Heart left ventricle (tissue), 16 donors: ENCODE measurements around the gene GPR137. TPM values are rescaled to one million over a fixed set of nuclear protein-coding genes. Genes with fewer than 3 reads are reported as not detected.

ENCODE experiments used
- ATAC-seq, 4 donors: fragments of 200-7000 bp; cut with Tn5 transposase; one replicate each; pipeline ENCODE4 v1.9.1; 2020 to 2022; ENCODE audit warnings: moderate library complexity in 4 of 4, mild to moderate bottlenecking in 3 of 4, moderate number of reproducible peaks in 1 of 4
- DNase-seq, 5 donors: peaks; one replicate each; pipeline ENCODE4 v3.0.0-alpha.2; 2020
- H3K27ac ChIP-seq, 12 donors: fragments of 200-600 bp; sonication (generic) in 4 of 12; one replicate each; pipeline versions ENCODE4 v1.5.0 to v1.8.0; 2016 to 2022; ENCODE audit warnings: mild to moderate bottlenecking in 2 of 12
- H3K27me3 ChIP-seq, 9 donors: fragments of 200-600 bp; sonication (generic) in 2 of 9; one replicate each; pipeline versions ENCODE4 v1.5.1 to v1.8.0; 2016 to 2022; ENCODE audit warnings: mild to moderate bottlenecking in 3 of 9
- H3K36me3 ChIP-seq, 9 donors: fragments of 200-600 bp; sonication (generic) in 2 of 9; one replicate each; pipeline versions ENCODE4 v1.5.0 to v1.8.0; 2018 to 2022; ENCODE audit warnings: mild to moderate bottlenecking in 2 of 9
- H3K4me1 ChIP-seq, 12 donors: fragments of 200-600 bp; sonication (generic) in 4 of 12; one replicate each; pipeline versions ENCODE4 v1.5.0 to v1.8.0; 2016 to 2022; ENCODE audit warnings: mild to moderate bottlenecking in 3 of 12
- H3K4me3 ChIP-seq, 12 donors: fragments of 200-600 bp; sonication (generic) in 4 of 12; one replicate each; pipeline versions ENCODE4 v1.5.0 to v1.8.0; 2017 to 2022; ENCODE audit warnings: mild to moderate bottlenecking in 9 of 12, moderate library complexity in 4 of 12
- H3K9me3 ChIP-seq, 12 donors: fragments of 200-600 bp; sonication (generic) in 4 of 12; one replicate each; pipeline versions ENCODE4 v1.5.0 to v1.8.0; 2016 to 2022; ENCODE audit warnings: mild to moderate bottlenecking in 1 of 12
- CTCF ChIP-seq, 12 donors: fragments of 200-600 bp; sonication (generic) in 4 of 12; IDR thresholded peaks; one replicate each; pipeline versions ENCODE4 v1.5.0 to v1.8.0; 2018 to 2022; ENCODE audit warnings: antibody characterized with exemption in 12 of 12, mild to moderate bottlenecking in 5 of 12
- POLR2A ChIP-seq, 2 donors: fragments of 450-650 bp; IDR thresholded peaks; one replicate each; pipeline ENCODE4 v1.6.1; 2017; ENCODE audit warnings: antibody characterized with exemption in 2 of 2, mild to moderate bottlenecking in 2 of 2, moderate library complexity in 2 of 2
- WGBS, 4 donors: extraction: QIAGEN DNeasy Blood & Tissue Kit in 2 of 4; methylation state at CpG; one replicate each; pipeline versions ENCODE4 v1.1.5 to v1.1.7; 2013 to 2018; 5-methylcytosine and 5-hydroxymethylcytosine counted together
- intact Hi-C, 10 donors: fragments of 100-400 bp; cut with DNase I; formaldehyde crosslinking; loops; one replicate each; pipeline versions ENCODE4 v1.11.1 to v1.14.2; 2022
- polyA plus RNA-seq, 2 donors: library from polyadenylated mRNA; stranded (reverse); fragments of 200-250 nt; gene quantifications; one replicate each; pipeline ENCODE4 v1.2.3, GENCODE V29; 2013
- total RNA-seq, 9 donors: library from RNA; depleted of rRNA in 2 of 9; stranded (reverse); fragments of >200 nt in 2 of 9; fragmentation: NEBNext Ultra II Directional in 3 of 9; extraction: Animal tissue kit (Norgen Biotek cat#: 25700) in 3 of 9; gene quantifications; one replicate each; pipeline versions ENCODE4 v1.1.0 to v1.2.4, GENCODE V29; 2016 to 2023
- donor health status: ischemic (EF 13 %, LVEDD 7.1; RV severe dilation, severe dysfunction).
- donor health status: healthy with polysubstance abuse.
- donor health status: DM: no; HTN: yes; CAD: no.
- donor health status: DM: no; HTN: no; CAD: no.
- donor health status: ischemic (EF 25% LVEDD 6.9; RV normal size, moderate dysfunction).
- donor health status: ischemic (EF 25% LVEDD 5.7; RV mildly dilated, moderate dysfunction).
- donor health status: healthy.
- donor health status: DM: yes; HTN: yes; CAD: no.
- donor health status: ischemic (EF 35%, LVEDD 5.7; RV mildly dilated, moderate dysfunction).
- donor health status: nonischemic (EF 11% LVEDD 7.7; RV severe dilation, severe dysfunction).
- donor health status: DM: yes; HTN: yes; CAD: no.
- donor health status: PGD.
- donor health status: ischemic (EF 29% LVEDD 5.4; RV normal size, mild dysfunction).
- donor health status: nonischemic (EF 23%, LVEDD 6.1; RV moderate dilation, normal function).

Gene GPR137
- total and polyA plus RNA-seq, 11 donors, result 20.2 to 48.3 (median 26.2) TPM

- Histone ChIP-seq H3K27ac (no peak overlapping the region), H3K4me1 (peaks cover 0 to 27% (median 12%) of the 10 kb centered on the region in 12 donors), H3K27me3 (no peaks in the 10 kb centered on the region)
Observed at GRCh38 chr11:64278576-64279190, 7.0 kb upstream of the GPR137 start.

GRCh38 chr11:64281957-64282770 is 3.5 kb upstream of the GPR137 start:
- H3K27ac ChIP-seq, result peak overlapping the region in 2 of 12 donors; percentile 49 to 55
- peaks cover 4 to 47% (median 24%) of the 10 kb centered on the region in 12 donors for H3K4me1 ChIP-seq
- H3K9me3 ChIP-seq, result no peaks in the 10 kb centered on the region
- no peak overlapping the region for H3K4me3 ChIP-seq
- intact Hi-C loops, result no loop called here
- no peak for TF ChIP-seq POLR2A (IDR thresholded peaks at IDR 0.05)
- DNase-seq (no peak), ATAC-seq (no peak)
- no peaks in the 10 kb centered on the region for H3K27me3 ChIP-seq
- peaks cover 0 to 40% (median 21%) of the 10 kb centered on the region in 9 donors for H3K36me3 ChIP-seq
- 93 to 97% (median 96%) methylated on average over 22 of the region's 22 CpGs for WGBS, 4 donors

More at GRCh38 chr11:64278576-64279190, 7.0 kb upstream of the GPR137 start:
- intact Hi-C loops, result no loop called here
- no peak for DNase-seq
- no peak overlapping the region for H3K4me3 ChIP-seq
- WGBS, 4 donors, result 79 to 86% (median 85%) methylated on average over 8 of the region's 8 CpGs
- H3K9me3 ChIP-seq, result no peaks in the 10 kb centered on the region
- no peak for TF ChIP-seq POLR2A (IDR thresholded peaks at IDR 0.05)
- no peak for TF ChIP-seq CTCF (IDR thresholded peaks at IDR 0.05)
- H3K36me3 ChIP-seq, result peaks cover 0 to 57% (median 41%) of the 10 kb centered on the region in 9 donors
- no peak for ATAC-seq

DNA sequence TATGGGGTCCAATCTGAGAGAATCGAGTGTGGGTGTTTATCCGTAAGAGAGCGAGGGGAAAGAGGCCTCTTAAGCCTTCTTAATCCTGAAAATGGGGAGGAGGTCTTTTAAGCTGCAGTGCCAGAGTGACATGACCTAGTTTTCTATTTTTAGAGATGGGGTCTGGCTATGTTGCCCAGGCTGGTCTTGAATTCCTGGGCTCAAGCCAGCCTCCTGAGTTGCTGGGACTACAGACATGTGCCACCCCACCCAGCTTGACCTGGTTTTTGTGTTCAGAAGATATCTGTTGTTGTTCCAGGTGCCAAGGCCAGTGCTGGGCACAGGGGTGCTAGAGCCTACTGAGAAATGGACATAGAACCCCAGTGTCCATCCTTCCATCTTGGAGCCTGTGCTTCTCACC is 2.6 kb upstream of the GPR137 start:
- no peaks in the 10 kb centered on the region for H3K27me3 ChIP-seq
- ATAC-seq (no peak), DNase-seq (no peak)
- peaks cover 4 to 47% (median 24%) of the 10 kb centered on the region in 12 donors for H3K4me1 ChIP-seq
- peaks cover 0 to 31% (median 12%) of the 10 kb centered on the region in 9 donors for H3K36me3 ChIP-seq
- intact Hi-C loops, result no loop called here
- H3K4me3 ChIP-seq, result peak overlapping the region in 5 of 12 donors; percentile 73 to 96 (median 80)
- 92 to 97% (median 95%) methylated on average over 3 of the region's 3 CpGs for WGBS, 4 donors
- peak overlapping the region in 3 of 12 donors; percentile 32 to 99 (median 99) for H3K27ac ChIP-seq
- no peaks in the 10 kb centered on the region for H3K9me3 ChIP-seq
- TF ChIP-seq POLR2A (IDR thresholded peaks at IDR 0.05), result no peak
- no peak for TF ChIP-seq CTCF (IDR thresholded peaks at IDR 0.05)

GRCh38 chr11:64284048-64284961 is 1.3 kb upstream of the GPR137 start, which contains the start of gene BAD:
TSS of gene BAD (minus strand) at chr11:64284665. CDS start at chr11:64284368, 297 bp downstream.
- peak in 1 of 2 donors; percentile 72 for TF ChIP-seq POLR2A (IDR thresholded peaks at IDR 0.05)
- no peak for TF ChIP-seq CTCF (IDR thresholded peaks at IDR 0.05)
- ATAC-seq (peak; percentile 92 to 97 (median 93)), DNase-seq (peak; percentile 96 to 97 (median 96))
- peaks cover 4 to 47% (median 24%) of the 10 kb centered on the region in 12 donors for H3K4me1 ChIP-seq
- H3K4me3 ChIP-seq, result peak within 1 kb of the TSS; percentile 40 to 96 (median 78)
- H3K9me3 ChIP-seq, result no peaks in the 10 kb centered on the region
- peak within 1 kb of the TSS; percentile 94 to 99 (median 98) for H3K27ac ChIP-seq
- no peaks in the 10 kb centered on the region for H3K27me3 ChIP-seq
- intact Hi-C loops, result loop anchor here in 1 of 10 donors (1.0 kb wide), 1 partner anchor 43 kb away; the partner anchor contains the start of gene FKBP2
- H3K36me3 ChIP-seq, result peaks cover 0 to 19% (median 2%) of the 10 kb centered on the region in 9 donors
- 3 to 9% (median 4%) methylated on average over 10 to 44 of the region's 44 CpGs for WGBS, 4 donors
